22Rv1 (cell line): ENCODE results near the gene KRT14.
A peak's percentile ranks its signal among the peaks of the same experiment; 100 is the strongest.

Experiments used
- H3K27ac ChIP-seq: fragments of 450-650 bp; 2 replicates; pipeline ENCODE4 v1.5.1; 2017
- ZFX ChIP-seq: fragments of 450-650 bp; IDR thresholded peaks from 2 replicates; pipeline ENCODE4 v1.6.1; 2017; ENCODE audit warnings: antibody characterized with exemption, borderline replicate concordance
- TF ChIP-seq, protein P1 (sequence below): fragments of 450-650 bp; IDR thresholded peaks from 2 replicates; pipeline ENCODE4 v1.5.1; 2017; ENCODE audit warnings: mild to moderate bottlenecking

KRT14 gene

GRCh38 chr17:41540921-41541625, 45.6 kb downstream of the KRT14 start:
- no peak for TF ChIP-seq ZFX
- TF ChIP-seq, protein P1, sequence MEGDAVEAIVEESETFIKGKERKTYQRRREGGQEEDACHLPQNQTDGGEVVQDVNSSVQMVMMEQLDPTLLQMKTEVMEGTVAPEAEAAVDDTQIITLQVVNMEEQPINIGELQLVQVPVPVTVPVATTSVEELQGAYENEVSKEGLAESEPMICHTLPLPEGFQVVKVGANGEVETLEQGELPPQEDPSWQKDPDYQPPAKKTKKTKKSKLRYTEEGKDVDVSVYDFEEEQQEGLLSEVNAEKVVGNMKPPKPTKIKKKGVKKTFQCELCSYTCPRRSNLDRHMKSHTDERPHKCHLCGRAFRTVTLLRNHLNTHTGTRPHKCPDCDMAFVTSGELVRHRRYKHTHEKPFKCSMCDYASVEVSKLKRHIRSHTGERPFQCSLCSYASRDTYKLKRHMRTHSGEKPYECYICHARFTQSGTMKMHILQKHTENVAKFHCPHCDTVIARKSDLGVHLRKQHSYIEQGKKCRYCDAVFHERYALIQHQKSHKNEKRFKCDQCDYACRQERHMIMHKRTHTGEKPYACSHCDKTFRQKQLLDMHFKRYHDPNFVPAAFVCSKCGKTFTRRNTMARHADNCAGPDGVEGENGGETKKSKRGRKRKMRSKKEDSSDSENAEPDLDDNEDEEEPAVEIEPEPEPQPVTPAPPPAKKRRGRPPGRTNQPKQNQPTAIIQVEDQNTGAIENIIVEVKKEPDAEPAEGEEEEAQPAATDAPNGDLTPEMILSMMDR = no peak
- peak overlapping the region; percentile 86 for H3K27ac ChIP-seq

GRCh38 chr17:41539979-41540701, 46.6 kb downstream of the KRT14 start:
- H3K27ac ChIP-seq = peak overlapping the region; percentile 86
- TF ChIP-seq, protein P1 = no peak
- no peak for TF ChIP-seq ZFX

- TF ChIP-seq, protein P1 = no peak
- TF ChIP-seq ZFX = no peak
- H3K27ac ChIP-seq = peak overlapping the region; percentile 86
These were observed 47.6 kb downstream of the KRT14 start for GRCh38 chr17:41539071-41539492.

GRCh38 chr17:41538565-41538991, 48.1 kb downstream of the KRT14 start:
- peak overlapping the region; percentile 86 for H3K27ac ChIP-seq
- TF ChIP-seq, protein P1 = no peak
- TF ChIP-seq ZFX = no peak

DNA sequence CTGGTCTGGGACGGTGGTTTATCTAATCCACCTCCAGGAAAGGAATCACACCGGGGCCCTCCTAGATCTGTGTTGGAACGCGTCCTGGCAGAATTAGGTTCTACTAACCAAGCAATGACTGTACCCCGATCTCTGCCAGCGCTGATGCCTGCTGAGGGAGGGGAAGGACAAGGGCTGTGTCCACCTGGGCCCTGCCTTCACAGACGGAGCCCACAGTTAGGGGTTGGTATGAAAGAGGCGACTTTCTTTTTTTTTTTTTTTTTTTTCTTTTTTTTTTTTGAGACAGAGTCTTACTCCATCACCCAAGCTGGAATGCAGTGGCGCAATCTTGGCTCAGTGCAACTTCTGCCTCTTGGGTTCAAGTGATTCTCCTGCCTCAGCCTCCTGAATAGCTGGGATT, 48.7 kb downstream of the KRT14 start:
- peak overlapping the region; percentile 86 for H3K27ac ChIP-seq
- TF ChIP-seq, protein P1 = no peak
- TF ChIP-seq ZFX = no peak

- peak overlapping the region; percentile 86 for H3K27ac ChIP-seq
- TF ChIP-seq, protein P1 = no peak
These were observed 49.1 kb downstream of the KRT14 start for GRCh38 chr17:41537614-41537954.
